ENCODE results near the gene NXT2.

Gene NXT2

GRCh38 chrX:109536439-109537323 is at the start of gene NXT2:
Gene NXT2 (plus strand): TSS chrX:109536844. CDS start chrX:109537007, 163 bp downstream.
- in situ Hi-C loops (cut with MboI; ENCODE audit: low pct_unique_long_range_greater_than_20kb, low sequenced_read_pairs, unreplicated experiment), result no loop called here
- TF ChIP-seq CTCF (IDR thresholded peaks at IDR 0.05; ENCODE audit: extremely low read depth, insufficient read depth, missing control alignments), result no peak
- DNase-seq (ENCODE audit: low spot score), result peak; percentile 81

GRCh38 chrX:109487640-109488039 is 49.0 kb upstream of the NXT2 start:
- in situ Hi-C loops (cut with MboI; ENCODE audit: low pct_unique_long_range_greater_than_20kb, low sequenced_read_pairs, unreplicated experiment), result loop anchor here (10.0 kb wide), 2 partner anchors 147 to 397 kb away; no protein-coding TSS in a partner anchor
- TF ChIP-seq CTCF (IDR thresholded peaks at IDR 0.05; ENCODE audit: extremely low read depth, insufficient read depth, missing control alignments), result no peak
- DNase-seq (ENCODE audit: low spot score), result no peak

GRCh38 chrX:109489174-109489573 is 47.5 kb upstream of the NXT2 start:
- TF ChIP-seq CTCF (IDR thresholded peaks at IDR 0.05; ENCODE audit: extremely low read depth, insufficient read depth, missing control alignments), result no peak
- no peak for DNase-seq (ENCODE audit: low spot score)
- in situ Hi-C loops (cut with MboI; ENCODE audit: low pct_unique_long_range_greater_than_20kb, low sequenced_read_pairs, unreplicated experiment), result loop anchor here (10.0 kb wide), 2 partner anchors 146 to 396 kb away; no protein-coding TSS in a partner anchor

- in situ Hi-C loops (cut with MboI; ENCODE audit: low pct_unique_long_range_greater_than_20kb, low sequenced_read_pairs, unreplicated experiment), result no loop called here
- no peak for DNase-seq (ENCODE audit: low spot score)
- no peak for TF ChIP-seq CTCF (IDR thresholded peaks at IDR 0.05; ENCODE audit: extremely low read depth, insufficient read depth, missing control alignments)
Observed at GRCh38 chrX:109498434-109498833, 38.2 kb upstream of the NXT2 start.

- DNase-seq (ENCODE audit: low spot score), result no peak
- in situ Hi-C loops (cut with MboI; ENCODE audit: low pct_unique_long_range_greater_than_20kb, low sequenced_read_pairs, unreplicated experiment), result no loop called here
- no peak for TF ChIP-seq CTCF (IDR thresholded peaks at IDR 0.05; ENCODE audit: extremely low read depth, insufficient read depth, missing control alignments)
Observed at GRCh38 chrX:109501176-109501575, 35.5 kb upstream of the NXT2 start.

GRCh38 chrX:109508915-109509314 is 27.7 kb upstream of the NXT2 start:
- no peak for TF ChIP-seq CTCF (IDR thresholded peaks at IDR 0.05; ENCODE audit: extremely low read depth, insufficient read depth, missing control alignments)
- in situ Hi-C loops (cut with MboI; ENCODE audit: low pct_unique_long_range_greater_than_20kb, low sequenced_read_pairs, unreplicated experiment), result no loop called here
- no peak for DNase-seq (ENCODE audit: low spot score)
